ENCODE measurements around the gene SARNP.

GRCh38 chr12:55833056-55833455 lies 15.5 kb upstream of the SARNP start:
- TF ChIP-seq, protein P1, sequence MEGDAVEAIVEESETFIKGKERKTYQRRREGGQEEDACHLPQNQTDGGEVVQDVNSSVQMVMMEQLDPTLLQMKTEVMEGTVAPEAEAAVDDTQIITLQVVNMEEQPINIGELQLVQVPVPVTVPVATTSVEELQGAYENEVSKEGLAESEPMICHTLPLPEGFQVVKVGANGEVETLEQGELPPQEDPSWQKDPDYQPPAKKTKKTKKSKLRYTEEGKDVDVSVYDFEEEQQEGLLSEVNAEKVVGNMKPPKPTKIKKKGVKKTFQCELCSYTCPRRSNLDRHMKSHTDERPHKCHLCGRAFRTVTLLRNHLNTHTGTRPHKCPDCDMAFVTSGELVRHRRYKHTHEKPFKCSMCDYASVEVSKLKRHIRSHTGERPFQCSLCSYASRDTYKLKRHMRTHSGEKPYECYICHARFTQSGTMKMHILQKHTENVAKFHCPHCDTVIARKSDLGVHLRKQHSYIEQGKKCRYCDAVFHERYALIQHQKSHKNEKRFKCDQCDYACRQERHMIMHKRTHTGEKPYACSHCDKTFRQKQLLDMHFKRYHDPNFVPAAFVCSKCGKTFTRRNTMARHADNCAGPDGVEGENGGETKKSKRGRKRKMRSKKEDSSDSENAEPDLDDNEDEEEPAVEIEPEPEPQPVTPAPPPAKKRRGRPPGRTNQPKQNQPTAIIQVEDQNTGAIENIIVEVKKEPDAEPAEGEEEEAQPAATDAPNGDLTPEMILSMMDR (conservative IDR thresholded peaks at IDR 0.05; ENCODE audit: low read length) = no peak
- no peak for TF ChIP-seq EZH2phosphoT487 (IDR thresholded peaks at IDR 0.05; ENCODE audit: borderline replicate concordance, low read depth, low read length)
